GM18511 (cell line): Measurements from ENCODE around the gene ITGA7.
"Not testable (repeated sequence)": the region's sequence is repeated elsewhere in the genome, so short reads cannot be mapped to it uniquely, and the experiment has no call there.

Experiments used
- ATAC-seq: cut with Tn5 transposase; IDR thresholded peaks from one replicate; pipeline ENCODE4 v1.9.1; 2021; ENCODE audit warnings: mild to moderate bottlenecking, moderate library complexity; ENCODE audit not compliant: unreplicated experiment

ITGA7 gene

DNA sequence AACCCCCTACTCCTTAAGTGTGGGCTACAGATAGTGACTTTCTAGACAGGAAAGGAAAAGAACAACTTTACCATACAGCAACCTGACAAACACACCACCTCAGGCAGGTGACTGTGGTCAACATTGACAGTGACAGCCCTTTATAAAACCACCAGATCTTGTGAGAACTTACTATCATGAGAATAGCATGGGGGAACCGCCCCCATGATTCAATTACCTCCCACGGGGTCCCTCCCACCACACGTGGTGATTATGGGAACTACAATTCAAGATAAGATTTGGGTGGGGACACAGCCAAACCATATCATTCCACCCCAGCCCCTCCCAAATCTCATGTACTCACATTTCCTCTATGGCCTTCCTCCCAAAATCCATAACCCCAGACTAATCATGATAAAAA lies 54.7 kb downstream of the ITGA7 start:
- ATAC-seq = no peak

DNA sequence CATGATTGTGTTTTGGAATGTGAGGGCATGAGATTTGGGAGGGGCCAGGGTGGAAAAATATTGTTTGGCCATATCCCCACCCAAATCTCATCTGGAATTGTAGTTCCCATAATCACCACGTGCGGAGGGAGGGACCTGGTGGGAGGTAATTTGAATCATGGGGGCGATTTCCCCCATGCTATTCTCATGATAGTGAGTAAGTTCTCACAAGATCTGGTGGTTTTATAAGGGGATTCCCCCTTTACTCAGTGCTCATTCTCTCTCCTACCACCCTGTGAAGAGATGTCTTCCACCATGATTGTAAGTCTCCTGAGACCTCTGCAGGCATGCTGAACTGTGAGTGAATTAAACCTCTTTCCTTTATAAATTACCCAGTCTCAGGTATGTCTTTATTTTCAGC lies 55.4 kb downstream of the ITGA7 start:
- peak; percentile 46 for ATAC-seq

DNA sequence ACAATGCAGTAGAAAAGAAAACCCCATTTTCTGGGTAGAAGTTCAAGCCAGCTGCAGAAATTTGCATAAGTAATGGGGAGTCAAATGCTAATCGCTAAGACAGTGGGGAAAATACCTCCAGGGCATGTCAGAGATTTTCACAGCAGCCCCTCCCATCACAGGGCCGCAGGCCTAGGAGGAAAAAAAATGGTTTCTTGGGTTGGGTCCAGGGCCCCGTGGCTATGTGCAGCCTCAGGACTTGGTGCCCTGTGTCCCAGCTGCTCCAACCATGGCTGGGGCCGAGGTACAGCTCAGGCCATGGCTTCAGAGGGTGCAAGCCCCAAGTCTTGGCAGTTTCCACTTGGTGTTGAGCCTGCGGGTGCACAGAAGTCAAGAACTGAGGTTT lies 56.4 kb downstream of the ITGA7 start:
- ATAC-seq = no peak

DNA sequence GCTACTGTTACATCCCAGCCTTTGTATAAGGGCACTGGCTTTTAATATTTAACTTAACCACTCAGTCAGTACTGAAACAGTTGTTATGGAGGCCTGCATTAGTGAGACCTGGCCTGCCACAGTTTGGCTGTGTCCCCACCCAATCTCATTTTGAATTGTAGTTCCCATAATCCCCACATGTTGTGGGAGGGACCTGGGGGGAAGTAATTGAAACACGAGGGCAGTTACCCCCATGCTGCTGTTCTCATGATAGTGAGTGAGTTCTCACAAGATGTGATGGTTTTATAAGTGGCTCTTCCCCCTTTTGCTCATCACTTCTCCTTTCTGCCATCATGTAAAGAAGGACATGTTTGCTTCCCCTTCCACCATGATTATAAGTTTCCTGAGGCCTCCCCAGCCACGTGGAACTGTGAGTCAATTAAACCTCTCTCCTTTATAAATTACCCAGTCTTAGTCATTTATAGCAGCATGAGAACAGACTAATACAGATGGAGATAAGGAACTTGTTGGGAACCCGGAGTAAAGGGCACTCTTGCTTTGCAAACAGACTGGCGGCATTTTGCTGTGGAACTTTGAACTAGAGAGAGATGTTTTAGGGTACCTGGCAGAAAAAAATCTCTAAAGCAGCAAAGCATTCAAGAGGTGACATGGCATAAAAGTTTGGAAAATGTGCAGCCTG lies 56.9 kb downstream of the ITGA7 start:
- not testable (repeated sequence) for ATAC-seq

DNA sequence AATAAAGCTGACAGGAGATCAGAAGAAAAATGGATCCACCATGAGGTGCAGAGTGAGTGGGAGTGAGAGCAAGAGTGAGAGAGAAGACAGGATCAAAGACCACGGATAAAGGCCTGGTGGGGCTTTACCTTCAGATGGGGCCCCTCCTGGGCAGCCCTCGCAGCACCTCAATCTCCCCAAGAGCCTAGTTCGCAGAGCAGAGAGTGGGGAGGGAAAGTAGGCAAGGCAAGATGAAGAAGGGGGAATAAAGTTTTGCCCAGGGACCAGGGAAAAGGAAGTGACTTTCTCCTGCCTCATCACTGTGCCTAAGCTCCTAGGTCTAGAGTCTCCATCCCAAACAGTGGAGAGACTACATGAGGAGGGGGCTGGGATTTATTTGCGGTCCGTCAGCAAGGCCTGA lies 60.7 kb downstream of the ITGA7 start:
- no peak for ATAC-seq

DNA sequence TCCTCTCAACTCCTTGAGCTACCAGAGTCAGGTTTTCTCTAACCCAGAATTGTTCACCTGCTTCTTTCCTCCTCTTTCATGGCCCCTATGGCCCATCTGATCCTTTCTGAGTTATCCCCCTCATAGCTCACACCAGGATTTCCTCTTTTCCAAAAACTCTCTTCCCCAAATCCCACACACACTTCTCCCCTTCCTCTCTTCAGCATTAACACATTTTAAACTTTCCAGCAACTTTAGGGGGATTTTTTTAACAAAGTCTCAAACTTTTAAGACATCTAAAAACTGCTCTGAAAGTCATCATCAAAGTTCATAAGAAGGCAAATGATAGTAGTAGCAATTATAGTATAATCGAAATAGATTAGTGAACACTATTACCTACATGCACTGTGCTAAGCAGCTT lies 63.1 kb downstream of the ITGA7 start:
- no peak for ATAC-seq

DNA sequence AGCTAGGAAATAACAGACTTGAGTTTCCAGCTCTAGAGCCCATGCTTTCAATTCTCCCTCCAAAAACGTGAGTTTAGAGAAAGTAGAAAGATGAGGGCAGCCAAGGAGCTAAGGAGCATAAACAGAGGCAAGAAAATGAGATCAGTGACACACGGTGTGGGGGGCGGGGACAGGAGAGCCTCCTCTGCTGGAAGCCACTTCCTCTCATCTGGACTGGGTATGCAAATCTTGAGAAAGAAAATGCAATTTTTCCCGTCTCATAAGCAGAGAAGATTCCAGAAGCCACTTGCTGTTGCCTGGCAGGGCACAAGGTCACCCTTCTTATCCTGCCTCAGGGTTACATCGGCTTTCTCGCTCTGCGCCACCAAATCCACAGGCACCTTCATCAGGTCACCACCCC lies 65.0 kb downstream of the ITGA7 start:
- peak; percentile 33 for ATAC-seq

DNA sequence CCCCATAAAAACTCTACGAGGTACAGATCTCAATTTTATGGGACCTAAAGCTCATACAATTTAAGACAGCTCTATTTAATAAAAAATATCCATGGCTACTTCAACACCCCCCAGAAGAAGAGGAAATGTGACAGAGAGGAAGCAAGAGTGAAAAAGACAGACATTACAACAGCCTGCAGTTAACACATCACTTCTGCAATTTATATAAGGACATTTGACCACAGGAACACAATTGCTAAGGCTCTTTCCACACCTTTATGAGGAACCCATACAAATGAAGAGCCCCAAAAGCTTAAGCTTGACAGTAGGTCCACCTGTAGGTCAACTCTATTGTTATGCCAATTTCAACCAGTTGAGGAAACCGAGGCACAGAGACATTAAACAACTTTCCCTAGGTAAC lies 65.4 kb downstream of the ITGA7 start:
- ATAC-seq = peak; percentile 27

DNA sequence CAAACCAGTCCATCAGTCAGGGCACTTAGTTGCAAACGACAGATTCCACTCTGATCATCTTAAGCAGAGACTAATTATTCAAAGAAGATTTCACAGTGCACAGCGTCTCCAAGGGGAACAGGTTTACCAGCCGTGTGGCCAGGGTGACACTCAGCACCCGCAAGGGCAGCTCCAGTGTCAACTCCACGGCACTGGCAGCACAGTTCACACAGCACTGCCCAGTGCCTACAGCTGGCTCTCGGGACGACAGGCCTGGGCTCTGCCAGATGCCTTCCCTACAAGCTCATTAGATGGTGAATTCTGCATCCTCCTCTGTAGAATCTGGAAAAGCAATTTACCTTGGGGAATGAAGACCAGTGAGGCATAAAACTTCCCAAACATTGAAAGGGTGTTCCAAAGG lies 66.1 kb downstream of the ITGA7 start:
- ATAC-seq = no peak

DNA sequence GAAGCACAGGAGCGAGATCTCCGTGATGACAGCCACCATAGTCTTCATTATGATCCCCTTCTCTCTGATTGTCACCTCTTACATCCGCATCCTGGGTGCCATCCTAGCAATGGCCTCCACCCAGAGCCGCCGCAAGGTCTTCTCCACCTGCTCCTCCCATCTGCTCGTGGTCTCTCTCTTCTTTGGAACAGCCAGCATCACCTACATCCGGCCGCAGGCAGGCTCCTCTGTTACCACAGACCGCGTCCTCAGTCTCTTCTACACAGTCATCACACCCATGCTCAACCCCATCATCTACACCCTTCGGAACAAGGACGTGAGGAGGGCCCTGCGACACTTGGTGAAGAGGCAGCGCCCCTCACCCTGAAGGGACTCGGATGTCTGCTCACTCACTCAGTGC lies 70.2 kb downstream of the ITGA7 start:
- no peak for ATAC-seq

DNA sequence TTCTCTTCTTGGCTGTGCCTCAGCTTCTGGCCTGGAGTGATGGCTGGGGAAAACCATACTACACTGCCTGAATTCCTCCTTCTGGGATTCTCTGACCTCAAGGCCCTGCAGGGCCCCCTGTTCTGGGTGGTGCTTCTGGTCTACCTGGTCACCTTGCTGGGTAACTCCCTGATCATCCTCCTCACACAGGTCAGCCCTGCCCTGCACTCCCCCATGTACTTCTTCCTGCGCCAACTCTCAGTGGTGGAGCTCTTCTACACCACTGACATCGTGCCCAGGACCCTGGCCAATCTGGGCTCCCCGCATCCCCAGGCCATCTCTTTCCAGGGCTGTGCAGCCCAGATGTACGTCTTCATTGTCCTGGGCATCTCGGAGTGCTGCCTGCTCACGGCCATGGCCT lies 70.9 kb downstream of the ITGA7 start, which contains the start of gene OR10P1:
Gene OR10P1 (plus strand): TSS at position 40 of the 400 bp plus-strand sequence. CDS start 0 bp downstream, at position 40.
- ATAC-seq = no peak

DNA sequence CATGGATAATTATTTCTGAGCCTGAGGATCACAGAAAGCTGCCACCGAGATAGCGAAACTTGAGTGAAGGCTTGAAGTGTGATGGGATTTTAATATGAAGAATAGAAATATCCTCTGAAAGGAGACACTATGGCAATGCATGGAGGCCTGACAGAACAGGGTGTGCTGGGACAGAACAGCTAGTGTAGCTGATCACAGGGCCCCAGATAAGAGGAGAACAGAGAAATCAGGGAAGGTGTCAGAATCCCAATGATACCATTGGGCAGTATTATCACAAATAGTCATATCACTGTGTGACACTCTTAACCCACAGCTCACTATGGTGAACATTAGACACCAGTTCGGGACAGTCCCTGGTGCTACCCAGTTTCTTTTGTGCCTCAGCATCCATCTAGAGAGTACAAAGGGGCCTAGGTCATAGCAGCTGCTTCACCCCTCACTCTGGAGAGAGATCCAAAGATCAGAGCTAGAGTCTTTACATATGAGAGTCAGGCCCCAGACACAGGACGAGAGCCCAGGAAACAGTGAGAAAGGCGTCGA lies 71.5 kb downstream of the ITGA7 start:
- ATAC-seq = no peak
